Ureter (tissue), 1 donor: ENCODE results near the gene CRIP3. TPM values are rescaled to one million over a fixed set of nuclear protein-coding genes. Genes with fewer than 3 reads are reported as not detected.

Experiments
- DNase-seq: peaks from one replicate; pipeline ENCODE4 v3.0.0-alpha.2; 2020; ENCODE audit warnings: low spot score
- total RNA-seq: library from RNA; stranded (reverse); gene quantifications from one replicate; pipeline ENCODE4 v1.2.4, GENCODE V29; 2023
- donor health status: DM: yes; HTN: yes; CAD: no.

CRIP3 gene
- total RNA-seq, 1 donor from 2014 or later: 1.5 TPM

DNA sequence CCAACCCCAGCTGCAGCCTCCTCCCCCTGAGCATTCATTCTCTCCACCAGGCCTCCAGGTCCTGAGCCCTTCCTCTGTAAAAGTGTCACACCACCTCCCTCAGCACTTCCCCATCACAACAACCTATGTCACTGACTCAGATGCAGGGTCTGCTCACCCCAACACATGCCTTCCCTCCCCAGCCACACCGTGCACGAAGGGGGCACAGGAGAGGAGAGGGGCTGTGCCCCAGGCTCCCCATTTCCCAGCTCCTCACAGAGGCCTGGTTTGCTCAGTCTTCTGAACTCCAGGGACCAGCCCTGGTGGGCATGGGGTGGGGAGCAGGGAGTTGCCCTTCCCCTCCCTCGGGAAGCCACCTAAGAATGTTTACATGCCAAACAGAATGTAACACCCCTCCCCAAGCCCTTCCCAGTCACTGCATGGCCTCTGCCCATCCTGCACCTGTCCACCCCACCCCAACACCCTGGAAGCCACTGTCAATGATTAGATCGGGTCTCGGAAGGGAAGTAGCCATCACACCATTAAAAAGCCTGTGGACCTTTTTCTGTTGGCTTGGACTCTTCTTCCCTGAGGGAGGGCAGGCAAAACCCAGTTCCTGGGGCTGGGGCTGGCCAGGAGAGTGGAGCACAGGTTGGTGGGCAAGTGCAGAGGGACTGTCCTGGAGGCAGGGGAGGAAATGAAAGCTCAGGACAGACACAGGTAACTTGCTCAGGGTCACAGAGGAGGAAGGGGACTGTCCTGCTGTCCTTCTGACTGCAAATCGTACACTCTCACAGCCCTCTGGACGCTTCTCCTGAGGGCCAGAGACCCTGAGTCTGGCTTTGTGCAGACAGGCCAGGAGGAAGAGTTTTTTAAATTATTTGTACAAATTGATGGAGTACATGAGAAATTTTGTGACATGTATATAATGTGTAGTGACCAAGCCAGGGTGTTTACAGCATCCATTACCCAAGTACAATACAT, 20.6 kb downstream of the CRIP3 start:
- no peak for DNase-seq

GRCh38 chr6:43286980-43287716, 21.5 kb downstream of the CRIP3 start:
- no peak for DNase-seq

DNA sequence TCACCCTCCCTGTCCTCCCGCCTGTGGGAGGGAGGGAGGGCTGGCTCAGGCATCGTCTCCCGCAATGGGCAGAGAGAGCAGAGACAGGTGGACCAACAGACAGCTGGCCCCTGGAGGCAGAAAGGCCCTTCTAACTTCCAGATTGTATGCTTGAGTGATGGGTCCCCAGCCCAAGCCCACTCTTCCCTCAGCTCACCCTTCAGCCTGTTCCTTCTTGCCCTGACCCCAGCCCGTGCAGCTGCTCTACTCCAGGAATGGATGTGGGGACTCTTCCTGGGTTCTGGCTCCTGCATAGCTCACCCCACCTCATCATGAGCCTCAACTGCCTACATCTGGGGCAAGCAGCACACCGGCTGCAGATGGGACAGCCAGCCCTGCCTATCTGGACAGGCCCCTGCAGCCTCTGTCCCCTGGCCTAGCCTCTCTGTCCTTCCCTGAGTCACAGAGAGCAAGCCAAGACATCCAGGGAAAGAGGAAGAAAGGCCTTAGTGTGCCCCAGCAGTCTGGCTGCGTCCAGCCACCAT, 22.1 kb downstream of the CRIP3 start:
- no peak for DNase-seq

DNA sequence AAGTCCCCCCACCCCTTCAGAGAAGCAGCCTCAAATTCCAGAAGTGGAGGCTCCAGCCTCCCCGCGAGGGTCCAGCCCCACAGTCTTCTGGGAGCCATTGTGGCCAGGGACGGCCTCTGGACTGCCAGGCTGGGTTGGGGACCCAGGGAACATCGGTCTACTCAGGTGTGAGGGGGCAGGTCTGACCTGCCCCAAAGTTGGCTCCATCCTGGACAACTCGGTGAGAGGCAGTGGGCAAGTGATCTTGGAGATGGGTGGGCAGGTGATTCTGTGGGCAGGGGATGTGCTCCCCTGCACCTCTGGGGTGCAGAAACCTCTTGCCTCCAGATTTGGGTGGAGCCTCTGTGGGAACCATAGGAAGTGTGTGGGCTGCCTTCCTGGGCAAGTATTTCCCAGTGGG, 22.8 kb downstream of the CRIP3 start:
- no peak for DNase-seq

DNA sequence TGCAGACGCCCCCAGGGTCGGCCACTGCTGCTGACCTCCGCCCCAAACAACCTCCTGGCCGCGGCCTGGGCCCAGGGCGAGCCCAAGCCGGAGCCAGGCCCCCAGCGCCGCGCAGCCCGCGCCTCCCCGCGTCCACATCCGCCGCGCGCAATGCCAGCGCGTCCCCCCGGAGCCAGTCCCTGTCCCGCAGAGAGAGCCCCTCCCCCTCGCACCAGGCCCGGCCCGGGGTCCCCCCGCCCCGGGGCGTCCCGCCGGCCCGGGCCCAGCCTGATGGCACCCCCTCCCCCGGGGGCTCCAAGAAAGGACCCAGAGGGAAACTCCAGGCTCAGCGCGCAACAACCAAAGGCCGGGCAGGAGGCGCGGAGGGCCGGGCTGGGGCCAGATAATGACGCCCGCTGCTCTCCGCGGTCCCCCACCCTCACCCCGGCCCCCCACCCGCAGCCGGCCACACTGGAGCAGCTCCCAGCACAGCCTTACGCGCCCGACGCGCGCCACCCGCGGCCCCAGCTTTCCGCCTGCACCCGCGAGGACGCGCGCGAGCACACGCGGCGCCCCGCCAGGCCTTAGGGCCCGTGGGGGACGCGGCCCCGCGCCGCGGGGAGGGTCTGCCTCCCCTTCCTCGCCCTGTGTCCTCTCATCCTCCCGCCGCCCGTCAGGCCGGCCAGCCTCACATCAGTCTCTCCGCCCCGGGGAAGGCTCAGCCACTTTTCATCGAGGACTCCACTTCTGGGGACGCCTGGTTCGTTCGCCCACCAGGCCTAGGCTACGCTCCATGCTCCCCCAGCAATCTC, 23.4 kb downstream of the CRIP3 start:
- no peak for DNase-seq

GRCh38 chr6:43283905-43284304, 24.7 kb downstream of the CRIP3 start:
- no peak for DNase-seq

DNA sequence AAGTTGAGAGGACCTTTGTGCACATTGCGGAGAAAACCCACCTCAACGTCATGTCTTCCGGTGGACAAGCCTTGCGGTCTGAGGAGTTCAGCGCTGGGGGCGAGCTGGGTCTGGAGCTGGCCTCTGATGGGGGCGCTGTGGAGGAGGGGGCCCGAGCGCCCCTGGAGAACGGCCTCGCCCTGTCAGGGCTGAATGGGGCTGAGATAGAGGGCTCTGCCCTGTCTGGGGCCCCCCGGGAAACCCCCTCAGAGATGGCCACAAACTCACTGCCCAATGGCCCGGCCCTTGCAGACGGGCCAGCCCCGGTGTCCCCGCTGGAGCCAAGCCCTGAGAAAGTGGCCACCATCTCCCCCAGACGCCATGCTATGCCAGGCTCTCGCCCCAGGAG, 25.1 kb downstream of the CRIP3 start:
- DNase-seq: no peak

- DNase-seq: no peak
Measured at GRCh38 chr6:43282636-43283513, 25.8 kb downstream of the CRIP3 start.

DNA sequence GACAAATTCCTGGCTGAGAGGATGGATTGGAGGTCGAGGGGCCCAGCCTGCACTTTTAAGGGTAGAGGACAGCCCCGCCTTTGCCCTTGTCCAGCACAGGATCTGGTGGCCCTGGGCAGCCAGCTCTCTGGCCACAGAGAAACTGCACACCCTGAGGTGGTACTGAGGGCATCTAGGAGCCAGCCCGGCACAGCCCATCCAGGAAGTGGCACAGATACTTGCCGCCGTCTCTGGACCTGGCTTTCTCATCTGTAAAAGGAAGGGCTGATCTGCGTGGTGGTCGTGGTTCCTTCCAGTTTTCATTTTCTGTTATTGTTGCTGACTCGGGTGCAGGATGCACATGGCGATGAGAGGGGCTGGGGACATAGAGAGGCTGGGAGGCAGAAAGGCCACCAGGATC, 26.6 kb downstream of the CRIP3 start:
- no peak for DNase-seq

- DNase-seq: no peak
Measured at GRCh38 chr6:43280234-43280633, 28.4 kb downstream of the CRIP3 start.

- DNase-seq: no peak
Measured at GRCh38 chr6:43278524-43279078, 30.0 kb downstream of the CRIP3 start.

DNA sequence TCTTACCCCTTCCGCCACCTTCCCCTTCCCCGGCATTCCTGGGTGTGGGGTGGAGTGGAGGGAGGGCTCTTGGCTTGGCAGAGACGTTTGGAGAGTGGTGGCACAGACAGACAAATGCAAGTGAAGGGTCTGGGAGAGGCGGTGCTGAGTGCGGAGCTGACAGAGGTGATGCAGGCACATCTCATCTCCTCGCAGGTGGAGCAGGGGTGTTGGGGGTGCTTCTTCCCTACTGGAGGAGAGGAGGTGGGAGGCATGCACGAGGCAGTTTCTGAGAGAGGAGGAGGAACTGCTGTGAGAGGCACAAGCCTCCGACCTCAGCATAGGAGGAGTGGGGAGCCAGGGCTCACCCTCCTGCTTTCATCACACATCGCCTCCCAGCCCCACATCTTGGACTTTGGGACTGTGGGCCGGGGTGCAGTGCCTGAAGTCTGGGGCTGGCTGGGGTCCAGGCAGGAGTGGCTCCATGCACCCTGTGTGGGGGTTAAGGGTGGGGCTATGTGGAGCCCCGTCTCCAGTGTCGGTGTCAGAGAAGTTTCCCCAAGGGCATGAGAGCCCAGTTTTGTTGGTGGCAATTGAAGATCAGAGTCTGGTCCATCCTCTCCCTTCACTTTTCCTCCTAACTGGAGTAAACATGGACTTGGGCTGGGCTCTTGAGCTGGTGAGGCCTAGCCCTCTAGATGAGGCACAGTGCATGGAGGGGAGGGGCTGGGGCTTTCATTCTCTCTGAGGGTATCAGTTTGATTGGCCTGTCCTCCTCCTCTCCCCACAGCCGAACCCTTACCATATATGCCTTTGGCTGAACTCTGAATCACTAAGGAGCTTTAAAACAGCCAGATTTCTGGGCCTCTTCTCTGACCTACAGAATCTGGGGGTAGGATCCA, 30.7 kb downstream of the CRIP3 start:
- no peak for DNase-seq

- no peak for DNase-seq
Measured at GRCh38 chr6:43277306-43277642, 31.4 kb downstream of the CRIP3 start.

GRCh38 chr6:43276577-43277305, 31.9 kb downstream of the CRIP3 start:
- no peak for DNase-seq

DNA sequence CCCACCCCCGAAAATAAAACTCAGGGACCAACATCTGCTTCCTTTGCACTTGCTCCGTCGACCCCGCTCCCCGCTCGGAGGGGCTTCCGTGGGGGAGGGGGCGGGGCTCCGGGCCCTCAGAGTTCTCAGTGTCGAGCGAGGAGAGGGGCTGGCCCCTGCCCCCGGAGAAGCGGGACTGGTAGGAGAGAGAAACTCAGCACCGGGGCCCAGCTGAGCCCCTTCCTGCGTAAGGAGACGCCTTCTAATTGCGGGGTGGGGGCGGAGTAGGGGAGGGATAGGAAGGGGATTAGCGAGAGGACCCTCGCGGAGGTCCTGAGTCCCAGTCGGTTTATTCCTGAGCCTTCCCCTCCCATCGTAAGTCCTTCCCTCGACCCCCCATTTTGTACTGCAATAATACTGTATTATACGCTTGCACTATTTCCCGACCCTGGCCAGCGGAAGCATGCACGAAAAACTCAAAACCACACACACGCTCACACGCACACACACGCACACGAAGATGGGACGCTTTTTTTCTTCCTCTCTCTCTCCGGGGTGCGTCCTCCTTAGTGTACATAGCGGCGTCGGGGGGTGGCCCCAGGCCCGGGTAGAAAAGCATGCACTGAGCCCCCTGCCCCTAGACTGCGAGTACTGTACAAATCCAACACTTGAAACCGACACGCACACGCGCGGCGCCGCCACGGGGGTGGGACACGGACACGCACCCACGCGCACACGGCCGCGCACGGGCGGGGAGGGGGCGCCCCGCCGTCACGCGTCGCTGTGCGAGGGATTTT, 32.6 kb downstream of the CRIP3 start:
- no peak for DNase-seq

- no peak for DNase-seq
Measured at GRCh38 chr6:43274916-43275597, 33.6 kb downstream of the CRIP3 start.

GRCh38 chr6:43274127-43274915, 34.3 kb downstream of the CRIP3 start:
- no peak for DNase-seq
